ENCODE measurements around the gene DHX29. TPM values are rescaled to one million over a fixed set of nuclear protein-coding genes. Genes with fewer than 3 reads are reported as not detected.

Gene DHX29
- total RNA-seq, 3 donors from 2014 or later (not counting 1 experiment from before 2014, with no cell fraction given): 16.7 to 22.0 (median 19.3) TPM

GRCh38 chr5:55333811-55334210 is 26.3 kb upstream of the DHX29 start:
- 100% methylated on average over 2 of the region's 2 CpGs for WGBS (ENCODE audit: insufficient coverage)
- H3K36me3 ChIP-seq (ENCODE audit: control insufficient read depth, insufficient read depth, low read length): peaks cover 26% of the 10 kb centered on the region
- H3K27ac Mint-ChIP-seq: no peak overlapping the region
- H3K4me1 ChIP-seq (ENCODE audit: control insufficient read depth, insufficient read depth, low read length): no peaks in the 10 kb centered on the region
- H3K4me3 ChIP-seq (ENCODE audit: low read length): no peak overlapping the region
- no peak for TF ChIP-seq CTCF (IDR thresholded peaks at IDR 0.05)
- H3K9me3 ChIP-seq (ENCODE audit: control insufficient read depth, insufficient read depth, low read length): no peaks in the 10 kb centered on the region
- peaks cover 12 to 16% of the 10 kb centered on the region in 2 donors for H3K4me1 Mint-ChIP-seq
- H3K9me3 Mint-ChIP-seq: no peaks in the 10 kb centered on the region
- intact Hi-C loops (cut with micrococcal nuclease): no loop called here
- no peak for DNase-seq
- no peak overlapping the region for H3K27ac ChIP-seq (ENCODE audit: low read length)
- no peaks in the 10 kb centered on the region for H3K27me3 Mint-ChIP-seq (ENCODE audit: low read depth in 2 of 2)
- peaks cover 10% of the 10 kb centered on the region for H3K36me3 Mint-ChIP-seq
- no peak overlapping the region for H3K4me3 Mint-ChIP-seq
- H3K27me3 ChIP-seq (ENCODE audit: control insufficient read depth, insufficient read depth, low read length): no peaks in the 10 kb centered on the region
- no peak for ATAC-seq

GRCh38 chr5:55333017-55333416 is 25.5 kb upstream of the DHX29 start:
- H3K36me3 Mint-ChIP-seq: peaks cover 10% of the 10 kb centered on the region
- no peak for TF ChIP-seq CTCF (IDR thresholded peaks at IDR 0.05)
- ATAC-seq (no peak), DNase-seq (no peak)
- Histone ChIP-seq H3K27ac (ENCODE audit: low read length) (no peak overlapping the region), H3K36me3 (ENCODE audit: control insufficient read depth, insufficient read depth, low read length) (peaks cover 34% of the 10 kb centered on the region), H3K4me1 (ENCODE audit: control insufficient read depth, insufficient read depth, low read length) (no peaks in the 10 kb centered on the region), H3K27me3 (ENCODE audit: control insufficient read depth, insufficient read depth, low read length) (no peaks in the 10 kb centered on the region), H3K9me3 (ENCODE audit: control insufficient read depth, insufficient read depth, low read length) (no peaks in the 10 kb centered on the region), H3K4me3 (ENCODE audit: low read length) (no peak overlapping the region)
- no peak overlapping the region for H3K27ac Mint-ChIP-seq
- H3K4me3 Mint-ChIP-seq: no peak overlapping the region
- intact Hi-C loops (cut with micrococcal nuclease): no loop called here
- no peaks in the 10 kb centered on the region for H3K27me3 Mint-ChIP-seq (ENCODE audit: low read depth in 2 of 2)
- H3K9me3 Mint-ChIP-seq: no peaks in the 10 kb centered on the region
- peaks cover 7 to 10% of the 10 kb centered on the region in 2 donors for H3K4me1 Mint-ChIP-seq
- WGBS (ENCODE audit: insufficient coverage): 100% methylated on average over 1 of the region's 1 CpG

- H3K27me3 ChIP-seq (ENCODE audit: control insufficient read depth, insufficient read depth, low read length): no peaks in the 10 kb centered on the region
Measured at GRCh38 chr5:55331321-55331720, 23.8 kb upstream of the DHX29 start.

More at GRCh38 chr5:55331321-55331720, 23.8 kb upstream of the DHX29 start:
- H3K4me3 ChIP-seq (ENCODE audit: low read length): no peak overlapping the region
- H3K27ac Mint-ChIP-seq: no peak overlapping the region
- no peak for TF ChIP-seq CTCF (IDR thresholded peaks at IDR 0.05)
- no peaks in the 10 kb centered on the region for H3K27me3 Mint-ChIP-seq (ENCODE audit: low read depth in 2 of 2)
- no peak overlapping the region for H3K27ac ChIP-seq (ENCODE audit: low read length)
- no peaks in the 10 kb centered on the region for H3K4me1 ChIP-seq (ENCODE audit: control insufficient read depth, insufficient read depth, low read length)
- no peak for DNase-seq
- no peaks in the 10 kb centered on the region for H3K9me3 Mint-ChIP-seq
- H3K36me3 ChIP-seq (ENCODE audit: control insufficient read depth, insufficient read depth, low read length): peaks cover 42% of the 10 kb centered on the region
- no peak overlapping the region for H3K4me3 Mint-ChIP-seq
- no peak for ATAC-seq
- intact Hi-C loops (cut with micrococcal nuclease): no loop called here
- 84% methylated on average over 3 of the region's 3 CpGs for WGBS (ENCODE audit: insufficient coverage)
- peaks cover 15% of the 10 kb centered on the region in 2 donors for H3K4me1 Mint-ChIP-seq
- no peaks in the 10 kb centered on the region for H3K9me3 ChIP-seq (ENCODE audit: control insufficient read depth, insufficient read depth, low read length)
- peaks cover 10% of the 10 kb centered on the region for H3K36me3 Mint-ChIP-seq
